DND-41 (cell line): Measurements from ENCODE around the gene ZDHHC7.

Experiments used
- ATAC-seq: fragments of 200-7000 bp; cut with Tn5 transposase; 3 replicates; pipeline ENCODE4 v1.9.1; 2021; ENCODE audit warnings: low read depth; ENCODE audit not compliant: insufficient read depth
- DNase-seq: peaks from one replicate; pipeline ENCODE4 v3.0.0-alpha.2; 2020
- H2AFZ ChIP-seq: 2 replicates; pipeline ENCODE4 v1.6.0; 2012; ENCODE audit warnings: low read depth, low read length
- H3K27ac ChIP-seq: 2 replicates; pipeline ENCODE4 v1.5.1; 2012; ENCODE audit warnings: low read length, inconsistent platforms
- H3K27me3 ChIP-seq: fragments of 200-600 bp; sonication (generic); 2 replicates; pipeline ENCODE4 v1.6.0; 2012; ENCODE audit warnings: low read length, mild to moderate bottlenecking, inconsistent platforms; ENCODE audit not compliant: insufficient read depth, poor library complexity
- H3K36me3 ChIP-seq: 2 replicates; pipeline ENCODE4 v1.5.1; 2012; ENCODE audit warnings: low read length, inconsistent platforms; ENCODE audit not compliant: insufficient read depth
- H3K4me1 ChIP-seq: 2 replicates; pipeline ENCODE4 v1.5.1; 2012; ENCODE audit warnings: mild to moderate bottlenecking, low read length; ENCODE audit not compliant: insufficient read depth
- H3K4me2 ChIP-seq: 2 replicates; pipeline ENCODE4 v1.6.0; 2012; ENCODE audit warnings: mild to moderate bottlenecking, moderate library complexity, low read length, inconsistent platforms; ENCODE audit not compliant: insufficient read depth
- H3K4me3 ChIP-seq, 2 experiments: fragments of 200-600 bp in 1 of 2; shearing (Covaris generic) in 1 of 2; 2 replicates each; pipeline ENCODE4 v1.5.1; 2012 to 2016; ENCODE audit warnings: inconsistent platforms in 2 of 2, low read length in 2 of 2, mild to moderate bottlenecking in 2 of 2, low read depth in 1 of 2, moderate library complexity in 1 of 2
- H3K79me2 ChIP-seq: 2 replicates; pipeline ENCODE4 v1.6.0; 2012; ENCODE audit warnings: low read length, inconsistent platforms; ENCODE audit not compliant: insufficient read depth
- H3K9ac ChIP-seq: 2 replicates; pipeline ENCODE4 v1.6.0; 2012; ENCODE audit warnings: low read depth, mild to moderate bottlenecking, inconsistent platforms, low read length, moderate library complexity
- H3K9me3 ChIP-seq: 2 replicates; pipeline ENCODE4 v1.5.1; 2012; ENCODE audit warnings: low read length, moderate library complexity, mild to moderate bottlenecking, inconsistent platforms; ENCODE audit not compliant: insufficient read depth, severe bottlenecking
- H4K20me1 ChIP-seq: 2 replicates; pipeline ENCODE4 v1.6.0; 2012; ENCODE audit warnings: low read length; ENCODE audit not compliant: insufficient read depth
- CTCF ChIP-seq: IDR thresholded peaks from 2 replicates; pipeline ENCODE4 v1.5.1; 2012; ENCODE audit warnings: borderline replicate concordance, low read length, moderate library complexity, mild to moderate bottlenecking; ENCODE audit not compliant: poor library complexity, severe bottlenecking; ENCODE audit errors: extremely low read depth
- EZH2 ChIP-seq: IDR thresholded peaks from 3 replicates; pipeline ENCODE4 v1.6.1; 2012; ENCODE audit warnings: borderline replicate concordance, low read depth, mild to moderate bottlenecking, moderate library complexity, low read length, inconsistent platforms; ENCODE audit not compliant: severe bottlenecking

The ZDHHC7 gene

GRCh38 chr16:85042167-85042526, 30.8 kb upstream of the ZDHHC7 start:
- DNase-seq (no peak), ATAC-seq (no peak)
- H2AFZ ChIP-seq = no peak overlapping the region
- no peaks in the 10 kb centered on the region for H3K79me2 ChIP-seq
- H3K9ac ChIP-seq = no peak overlapping the region
- TF ChIP-seq CTCF (no peak), EZH2 (no peak)
- no peaks in the 10 kb centered on the region for H3K27me3 ChIP-seq
- H3K9me3 ChIP-seq = no peaks in the 10 kb centered on the region
- no peaks in the 10 kb centered on the region; the same call in 1 of the 2 replicates for H4K20me1 ChIP-seq
- no peak overlapping the region for H3K4me2 ChIP-seq
- no peak overlapping the region for H3K4me3 ChIP-seq
- H3K27ac ChIP-seq = no peak overlapping the region
- no peaks in the 10 kb centered on the region for H3K4me1 ChIP-seq
- H3K36me3 ChIP-seq = no peaks in the 10 kb centered on the region

- no peak overlapping the region for H3K4me2 ChIP-seq
- no peaks in the 10 kb centered on the region for H3K27me3 ChIP-seq
- H3K9ac ChIP-seq = no peak overlapping the region
- H4K20me1 ChIP-seq = no peaks in the 10 kb centered on the region; the same call in 1 of the 2 replicates
- no peak overlapping the region for H3K4me3 ChIP-seq
- H3K27ac ChIP-seq = no peak overlapping the region
- TF ChIP-seq EZH2 = no peak
- no peak for TF ChIP-seq CTCF
- no peak overlapping the region for H2AFZ ChIP-seq
- DNase-seq = no peak
- no peak for ATAC-seq
- no peaks in the 10 kb centered on the region for H3K79me2 ChIP-seq
- H3K9me3 ChIP-seq = no peaks in the 10 kb centered on the region
- no peaks in the 10 kb centered on the region for H3K36me3 ChIP-seq
- H3K4me1 ChIP-seq = no peaks in the 10 kb centered on the region
Observed at GRCh38 chr16:85041219-85042166, 30.2 kb upstream of the ZDHHC7 start.

GRCh38 chr16:85040685-85041084, 29.4 kb upstream of the ZDHHC7 start:
- TF ChIP-seq CTCF (no peak), EZH2 (no peak)
- H4K20me1 ChIP-seq = no peaks in the 10 kb centered on the region; the same call in 1 of the 2 replicates
- H3K27ac ChIP-seq = no peak overlapping the region
- DNase-seq = no peak
- H3K9me3 ChIP-seq = no peaks in the 10 kb centered on the region
- no peak overlapping the region for H2AFZ ChIP-seq
- H3K9ac ChIP-seq = no peak overlapping the region
- ATAC-seq = no peak
- no peaks in the 10 kb centered on the region for H3K4me1 ChIP-seq
- H3K4me2 ChIP-seq = no peak overlapping the region
- no peak overlapping the region for H3K4me3 ChIP-seq
- no peaks in the 10 kb centered on the region for H3K36me3 ChIP-seq
- no peaks in the 10 kb centered on the region for H3K79me2 ChIP-seq
- H3K27me3 ChIP-seq = no peaks in the 10 kb centered on the region
